ENCODE results near the gene CABLES1.
"Not testable (repeated sequence)": the region's sequence is repeated elsewhere in the genome, so short reads cannot be mapped to it uniquely, and the experiment has no call there.

CABLES1 gene, protein sequence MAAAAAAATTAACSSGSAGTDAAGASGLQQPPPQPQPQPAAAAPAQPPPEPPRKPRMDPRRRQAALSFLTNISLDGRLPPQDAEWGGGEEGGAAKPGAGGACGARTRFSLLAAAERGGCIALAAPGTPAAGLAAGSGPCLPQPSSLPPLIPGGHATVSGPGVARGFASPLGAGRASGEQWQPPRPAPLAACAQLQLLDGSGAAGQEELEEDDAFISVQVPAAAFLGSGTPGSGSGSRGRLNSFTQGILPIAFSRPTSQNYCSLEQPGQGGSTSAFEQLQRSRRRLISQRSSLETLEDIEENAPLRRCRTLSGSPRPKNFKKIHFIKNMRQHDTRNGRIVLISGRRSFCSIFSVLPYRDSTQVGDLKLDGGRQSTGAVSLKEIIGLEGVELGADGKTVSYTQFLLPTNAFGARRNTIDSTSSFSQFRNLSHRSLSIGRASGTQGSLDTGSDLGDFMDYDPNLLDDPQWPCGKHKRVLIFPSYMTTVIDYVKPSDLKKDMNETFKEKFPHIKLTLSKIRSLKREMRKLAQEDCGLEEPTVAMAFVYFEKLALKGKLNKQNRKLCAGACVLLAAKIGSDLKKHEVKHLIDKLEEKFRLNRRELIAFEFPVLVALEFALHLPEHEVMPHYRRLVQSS

DNA sequence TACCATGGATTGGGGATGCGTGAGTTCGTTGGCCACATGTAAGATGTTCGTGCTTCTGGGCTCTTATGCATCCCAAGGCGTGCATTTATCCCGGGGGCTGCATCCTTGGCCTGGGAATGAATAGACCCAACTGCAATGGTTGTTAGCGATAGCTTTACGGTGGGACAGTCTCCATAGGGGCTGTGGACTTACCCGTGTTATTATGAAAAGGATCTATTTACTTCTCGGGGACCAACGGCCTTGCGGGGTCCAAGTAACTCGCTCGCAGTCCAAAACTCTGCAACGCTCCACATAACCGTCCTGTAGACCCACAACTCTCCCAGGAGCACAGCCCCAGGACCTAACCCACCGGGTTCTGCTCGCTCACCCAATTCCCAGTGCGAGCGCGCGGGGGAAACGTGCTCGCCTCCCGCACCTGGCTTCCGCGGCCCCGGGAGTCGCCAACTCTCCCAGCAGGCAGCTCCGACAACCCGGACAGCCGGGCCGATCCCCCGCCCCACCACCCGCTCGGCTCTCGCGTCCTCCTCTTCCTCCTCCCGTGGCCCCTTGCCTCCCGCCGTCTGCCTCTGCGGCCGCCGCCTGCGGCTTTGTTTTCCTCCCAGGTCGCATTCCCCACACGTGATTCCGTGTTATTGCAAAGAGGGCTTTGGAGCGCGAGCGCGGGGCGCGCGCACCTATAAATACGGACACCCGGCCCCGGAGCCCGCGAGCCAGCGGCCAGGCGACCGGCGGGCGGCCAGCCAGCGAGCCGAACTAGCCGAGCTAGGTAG is at the start of gene CABLES1:
TSS of gene CABLES1 (plus strand) at position 706 of the 770 bp plus-strand sequence. CDS start 278 bp downstream, outside the sequence.
- DNase-seq: peak; percentile 11

GRCh38 chr18:23087352-23087751 is 47.9 kb upstream of the CABLES1 start:
- no peak for DNase-seq

- no peak for DNase-seq
These were observed 47.0 kb upstream of the CABLES1 start for GRCh38 chr18:23088310-23088709.

DNA sequence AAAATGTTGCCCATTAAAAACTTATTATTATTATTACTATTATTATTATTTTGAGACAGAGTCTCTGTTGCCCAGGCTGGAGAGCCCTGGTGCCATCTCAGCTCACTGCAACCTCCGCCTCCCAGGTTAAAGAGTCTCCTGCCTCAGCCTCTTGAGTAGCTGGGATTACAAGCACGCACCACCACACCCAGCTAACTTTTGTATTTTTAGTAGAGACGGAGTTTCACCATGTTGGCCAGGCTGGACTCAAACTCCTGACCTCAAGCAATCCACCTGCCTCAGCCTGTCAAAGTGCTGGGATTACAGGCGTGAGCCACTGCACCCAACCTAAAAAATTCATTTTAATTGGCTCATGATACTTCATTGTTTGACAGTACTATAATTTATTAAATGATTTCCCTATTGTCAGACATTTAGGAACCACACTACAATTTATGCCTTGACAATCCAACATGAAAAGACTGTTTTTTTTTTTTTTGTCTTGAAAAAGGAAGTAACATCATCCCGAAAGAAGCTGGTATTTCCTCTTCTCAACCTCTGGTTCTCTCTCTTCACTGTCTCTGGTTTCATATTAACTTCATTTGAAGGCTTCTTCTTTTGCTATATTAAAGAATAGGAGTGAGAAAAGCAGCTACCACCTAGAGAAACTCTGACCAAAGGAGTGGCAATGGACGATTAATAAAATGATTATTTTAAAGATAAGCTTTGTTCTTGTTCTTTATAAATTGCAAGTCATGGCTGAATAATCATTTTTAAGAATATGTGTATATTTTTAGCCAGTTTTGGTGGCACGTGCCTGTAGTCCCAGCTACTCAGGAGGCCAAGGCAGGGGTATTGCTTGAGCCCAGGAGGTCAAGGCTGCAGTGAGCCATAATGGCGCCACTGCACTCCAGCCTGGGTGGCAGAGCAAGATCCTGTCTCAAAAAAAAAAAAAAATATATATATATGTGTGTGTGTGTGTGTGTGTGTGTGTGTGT is 44.0 kb upstream of the CABLES1 start:
- not testable (repeated sequence) for DNase-seq

GRCh38 chr18:23092121-23092520 is 43.2 kb upstream of the CABLES1 start:
- DNase-seq: no peak

- DNase-seq: not testable (repeated sequence)
These were observed 42.2 kb upstream of the CABLES1 start for GRCh38 chr18:23093130-23093529.

- DNase-seq: no peak
These were observed 41.5 kb upstream of the CABLES1 start for GRCh38 chr18:23093772-23094171.

- no peak for DNase-seq
These were observed 40.7 kb upstream of the CABLES1 start for GRCh38 chr18:23094411-23095190.

GRCh38 chr18:23095463-23095862 is 39.8 kb upstream of the CABLES1 start:
- no peak for DNase-seq

- not testable (repeated sequence) for DNase-seq
These were observed 38.3 kb upstream of the CABLES1 start for GRCh38 chr18:23097016-23097415.

GRCh38 chr18:23099621-23100020 is 35.7 kb upstream of the CABLES1 start:
- no peak for DNase-seq

- DNase-seq: no peak
These were observed 33.3 kb upstream of the CABLES1 start for GRCh38 chr18:23101861-23102432.

DNA sequence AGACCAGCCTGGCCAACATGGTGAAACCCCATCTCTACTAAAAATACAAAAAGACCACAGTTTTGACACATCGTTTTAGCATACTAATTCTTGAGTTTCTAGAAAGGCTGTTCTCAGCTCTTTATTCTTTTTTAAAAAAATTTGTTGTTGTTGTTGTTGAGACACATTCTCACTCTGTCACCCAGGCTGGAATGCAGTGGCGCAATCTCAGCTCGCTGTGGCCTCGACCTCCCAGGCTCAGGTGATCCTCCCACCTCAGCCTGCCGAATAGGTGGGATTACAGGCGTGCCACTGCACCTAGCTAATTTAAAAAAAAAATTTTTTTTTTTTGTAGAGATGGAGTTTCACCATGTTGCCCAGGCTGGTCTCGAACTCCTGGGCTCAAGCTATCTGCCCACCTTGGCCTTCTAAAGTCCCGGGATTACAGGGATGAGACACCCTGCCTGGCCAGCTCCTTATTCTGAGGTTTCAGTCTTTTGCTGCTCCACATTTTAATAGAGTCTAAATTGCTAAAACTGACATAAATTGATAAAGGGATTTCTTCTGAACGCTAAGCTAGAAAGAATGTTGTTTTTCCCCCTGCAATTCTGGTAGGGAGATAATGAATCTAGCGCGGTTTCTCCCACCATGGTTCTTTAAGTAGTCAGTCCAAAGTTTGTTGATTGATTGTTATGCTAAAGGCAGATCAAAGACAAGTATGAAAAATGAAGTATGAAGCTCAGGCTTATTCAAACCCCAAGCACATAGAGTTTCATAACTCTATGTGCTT is 32.6 kb upstream of the CABLES1 start:
- no peak for DNase-seq

GRCh38 chr18:23103449-23103848 is 31.8 kb upstream of the CABLES1 start:
- DNase-seq: no peak

GRCh38 chr18:23105030-23105429 is 30.3 kb upstream of the CABLES1 start:
- no peak for DNase-seq

GRCh38 chr18:23105581-23106219 is 29.6 kb upstream of the CABLES1 start:
- no peak for DNase-seq

DNA sequence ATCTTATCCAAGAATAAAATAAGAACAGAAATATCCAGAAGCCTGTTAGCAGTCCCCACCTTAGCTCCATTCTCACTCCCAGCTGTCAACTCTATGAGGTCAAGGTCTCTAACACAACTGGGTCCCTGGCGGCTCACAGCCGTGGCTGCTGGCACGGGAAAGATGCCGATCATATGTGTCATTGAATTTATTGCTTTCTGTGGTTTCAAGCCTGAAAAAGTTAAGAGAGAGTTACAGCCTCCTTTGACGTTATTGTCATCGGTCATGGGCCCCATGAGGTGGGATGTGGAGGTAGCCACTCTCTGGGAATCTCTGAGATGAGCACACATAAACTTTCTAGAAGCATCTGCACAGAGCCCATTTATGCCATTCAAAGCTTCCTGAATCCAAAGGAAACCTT is 28.7 kb upstream of the CABLES1 start:
- DNase-seq: no peak

GRCh38 chr18:23107718-23108117 is 27.6 kb upstream of the CABLES1 start:
- DNase-seq: no peak

- no peak for DNase-seq
These were observed 26.8 kb upstream of the CABLES1 start for GRCh38 chr18:23108496-23108895.

DNA sequence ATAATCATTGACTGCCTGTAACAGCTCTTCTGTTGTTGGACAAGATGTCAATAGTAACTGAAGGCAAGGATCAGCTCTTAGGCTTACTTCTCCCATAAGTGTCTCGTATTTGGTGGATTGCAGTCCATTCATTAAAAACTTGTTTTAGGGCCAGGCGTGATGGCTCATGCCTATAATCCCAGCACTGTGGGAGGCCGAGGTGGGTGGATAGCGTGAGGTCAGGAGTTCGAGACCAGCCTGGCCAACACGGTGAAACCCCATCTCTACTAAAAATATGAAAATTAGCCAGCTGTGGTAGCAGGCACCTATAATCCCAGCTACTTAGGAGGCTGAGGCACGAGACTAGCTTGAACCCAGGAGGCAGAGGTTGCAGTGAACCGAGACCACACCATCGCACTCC is 26.1 kb upstream of the CABLES1 start:
- DNase-seq: not testable (repeated sequence)
